Measurements from ENCODE around the gene PDE6B. TPM values are rescaled to one million over a fixed set of nuclear protein-coding genes. Genes with fewer than 3 reads are reported as not detected.

The PDE6B gene
- total and polyA plus RNA-seq, 12 donors = 0.73 to 6.2 (median 3.6) TPM

DNA sequence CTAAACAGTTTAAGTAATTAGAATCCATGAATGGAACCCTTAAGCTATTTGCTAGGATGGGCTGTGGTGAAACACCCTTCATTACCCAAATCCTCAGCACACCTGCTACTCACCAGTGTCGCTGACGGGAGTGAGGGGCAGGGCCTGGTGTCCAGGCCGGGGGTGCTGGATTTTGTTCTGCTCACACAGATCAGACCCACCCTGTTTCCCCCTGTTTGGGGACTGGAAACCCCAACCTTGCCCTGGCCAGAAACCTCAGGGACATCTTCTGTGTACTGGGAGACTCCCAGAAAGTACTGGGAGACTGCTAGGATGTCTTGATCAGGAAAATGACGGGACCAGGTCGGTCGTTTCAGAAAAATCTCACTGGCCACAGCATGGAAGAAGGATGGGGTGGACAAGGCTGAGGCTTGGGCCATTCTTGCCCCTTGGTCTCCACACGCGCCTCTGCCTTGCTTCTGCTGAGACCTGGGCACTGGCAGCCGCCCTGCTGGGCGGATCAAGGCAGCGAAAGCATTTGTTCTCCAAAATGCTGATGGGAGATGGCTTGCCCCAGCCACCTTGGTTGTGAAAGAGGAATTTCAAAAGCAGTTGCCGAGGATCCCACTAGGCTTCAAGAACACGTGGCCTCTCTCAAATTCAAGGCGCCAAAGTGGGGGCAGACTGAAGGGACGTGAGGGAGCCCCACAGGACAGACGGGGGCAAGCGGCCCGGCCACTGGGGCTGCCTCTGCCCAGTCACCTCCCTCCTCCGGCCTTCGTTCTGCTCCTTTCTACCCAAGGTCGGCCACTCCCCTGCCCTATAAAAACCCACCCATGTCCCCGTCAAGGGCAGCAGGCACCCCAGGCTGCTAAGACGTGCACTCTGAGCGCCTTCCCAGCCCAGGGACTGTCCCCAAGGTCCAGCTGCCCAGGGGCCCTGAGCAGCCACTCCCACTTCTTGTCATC, 23.5 kb upstream of the PDE6B start:
- H3K27ac ChIP-seq = no peak overlapping the region
- 81 to 82% methylated on average over 24 of the region's 24 CpGs for WGBS, 2 donors
- no peak for ATAC-seq
- no peaks in the 10 kb centered on the region for H3K36me3 ChIP-seq
- no peaks in the 10 kb centered on the region for H3K4me1 ChIP-seq
- peaks cover 0 to 47% (median 27%) of the 10 kb centered on the region in 7 donors for H3K27me3 ChIP-seq
- H3K4me3 ChIP-seq = no peak overlapping the region
- TF ChIP-seq, protein P1, sequence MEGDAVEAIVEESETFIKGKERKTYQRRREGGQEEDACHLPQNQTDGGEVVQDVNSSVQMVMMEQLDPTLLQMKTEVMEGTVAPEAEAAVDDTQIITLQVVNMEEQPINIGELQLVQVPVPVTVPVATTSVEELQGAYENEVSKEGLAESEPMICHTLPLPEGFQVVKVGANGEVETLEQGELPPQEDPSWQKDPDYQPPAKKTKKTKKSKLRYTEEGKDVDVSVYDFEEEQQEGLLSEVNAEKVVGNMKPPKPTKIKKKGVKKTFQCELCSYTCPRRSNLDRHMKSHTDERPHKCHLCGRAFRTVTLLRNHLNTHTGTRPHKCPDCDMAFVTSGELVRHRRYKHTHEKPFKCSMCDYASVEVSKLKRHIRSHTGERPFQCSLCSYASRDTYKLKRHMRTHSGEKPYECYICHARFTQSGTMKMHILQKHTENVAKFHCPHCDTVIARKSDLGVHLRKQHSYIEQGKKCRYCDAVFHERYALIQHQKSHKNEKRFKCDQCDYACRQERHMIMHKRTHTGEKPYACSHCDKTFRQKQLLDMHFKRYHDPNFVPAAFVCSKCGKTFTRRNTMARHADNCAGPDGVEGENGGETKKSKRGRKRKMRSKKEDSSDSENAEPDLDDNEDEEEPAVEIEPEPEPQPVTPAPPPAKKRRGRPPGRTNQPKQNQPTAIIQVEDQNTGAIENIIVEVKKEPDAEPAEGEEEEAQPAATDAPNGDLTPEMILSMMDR (IDR thresholded peaks at IDR 0.05) = no peak
- no peak for DNase-seq
- H3K9me3 ChIP-seq = no peaks in the 10 kb centered on the region
- intact Hi-C loops (cut with DNase I) = no loop called here

DNA sequence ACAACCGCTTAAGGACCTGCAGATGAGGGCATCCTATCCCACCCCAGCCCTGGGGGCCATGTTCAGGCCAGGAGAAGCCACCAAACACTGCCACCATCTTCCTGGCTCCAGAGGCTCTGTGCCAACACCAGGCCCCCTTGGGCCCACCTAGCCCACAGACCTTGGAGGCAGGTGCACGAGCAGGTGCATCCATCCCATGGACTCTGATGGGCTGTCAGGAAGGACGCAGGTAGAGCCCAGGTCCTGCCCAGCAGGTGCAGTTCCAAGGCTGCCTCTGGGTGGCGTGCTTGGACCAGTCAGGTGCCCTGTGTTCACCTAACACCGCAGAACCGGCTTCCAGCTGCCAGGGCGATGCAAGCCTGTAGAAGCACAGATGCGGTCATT, 22.8 kb upstream of the PDE6B start:
- Histone ChIP-seq H3K4me3 (no peak overlapping the region), H3K4me1 (no peaks in the 10 kb centered on the region), H3K27ac (no peak overlapping the region), H3K27me3 (peaks cover 0 to 50% (median 27%) of the 10 kb centered on the region in 7 donors), H3K36me3 (no peaks in the 10 kb centered on the region), H3K9me3 (no peaks in the 10 kb centered on the region)
- TF ChIP-seq, protein P1 (IDR thresholded peaks at IDR 0.05) = peak in 4 of 9 donors; percentile 25 to 50 (median 30)
- intact Hi-C loops (cut with DNase I) = no loop called here
- DNase-seq = peak in 1 of 2 donors; percentile 32
- ATAC-seq = no peak
- 17 to 22% methylated on average over 8 of the region's 8 CpGs for WGBS, 2 donors

DNA sequence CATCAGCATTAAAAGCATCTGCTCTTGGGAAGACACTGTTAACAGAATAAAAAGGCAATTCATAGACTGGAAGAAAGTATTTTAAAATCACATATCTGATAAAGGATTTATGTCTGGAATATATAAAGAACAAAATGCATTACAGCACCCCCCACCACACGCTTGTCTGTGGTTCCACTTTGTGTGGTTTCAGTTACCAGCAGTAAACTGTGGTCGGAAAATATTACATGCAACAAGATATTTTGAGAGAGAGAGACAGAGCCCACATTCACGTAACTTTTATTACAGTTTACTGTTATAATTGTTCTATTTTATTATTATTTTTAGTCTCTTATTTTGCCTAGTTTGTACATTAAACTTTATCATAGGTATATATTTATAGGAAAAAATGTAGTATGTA, 21.2 kb upstream of the PDE6B start:
- ATAC-seq (no peak), DNase-seq (no peak)
- TF ChIP-seq, protein P1 (IDR thresholded peaks at IDR 0.05) = no peak
- peaks cover 0 to 44% (median 24%) of the 10 kb centered on the region in 7 donors for H3K27me3 ChIP-seq
- 68 to 79% methylated on average over 3 of the region's 3 CpGs for WGBS, 2 donors
- intact Hi-C loops (cut with DNase I) = no loop called here
- H3K4me1 ChIP-seq = no peaks in the 10 kb centered on the region
- no peaks in the 10 kb centered on the region for H3K36me3 ChIP-seq
- H3K27ac ChIP-seq = no peak overlapping the region
- H3K4me3 ChIP-seq = no peak overlapping the region
- peaks cover 0 to 4% (median 0%) of the 10 kb centered on the region in 11 donors for H3K9me3 ChIP-seq

DNA sequence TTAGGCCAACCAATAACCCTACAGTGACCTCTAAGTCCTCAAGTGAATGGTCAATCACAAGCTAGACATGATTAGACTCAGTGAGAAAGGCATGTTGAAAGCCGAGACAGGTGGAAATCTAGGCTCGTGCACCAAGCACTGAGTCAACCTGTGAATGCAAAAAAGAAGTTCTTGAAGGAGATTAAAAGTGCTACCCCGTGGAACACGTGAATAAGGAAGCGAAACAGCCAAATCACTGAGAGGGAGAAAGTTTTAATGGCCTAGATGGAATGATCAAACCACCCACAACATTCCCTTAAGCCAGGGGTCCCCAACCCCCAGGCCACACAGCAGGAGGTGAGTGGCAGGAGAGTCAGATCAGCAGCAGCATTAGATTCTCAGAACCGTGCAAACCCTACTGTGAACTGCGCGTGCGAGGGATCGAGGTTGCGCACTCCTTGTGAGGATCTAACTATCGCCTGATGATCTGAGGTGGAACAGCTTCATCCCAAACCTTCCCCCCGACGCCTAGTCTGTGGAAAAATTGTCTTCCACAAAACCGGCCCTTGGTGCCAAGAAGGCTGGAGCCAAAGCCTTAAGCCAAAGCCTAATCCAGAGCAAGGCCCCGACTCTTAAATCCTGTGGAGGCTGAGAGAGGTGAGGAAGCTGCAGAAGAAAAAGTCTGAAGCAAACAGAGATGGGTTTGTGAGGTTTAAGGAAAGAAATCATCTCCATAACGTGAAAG, 19.5 kb upstream of the PDE6B start:
- intact Hi-C loops (cut with DNase I) = no loop called here
- DNase-seq (no peak), ATAC-seq (no peak)
- TF ChIP-seq, protein P1 (IDR thresholded peaks at IDR 0.05) = no peak
- Histone ChIP-seq H3K4me1 (no peaks in the 10 kb centered on the region), H3K27me3 (peaks cover 0 to 29% (median 18%) of the 10 kb centered on the region in 7 donors), H3K9me3 (peaks cover 0 to 12% (median 0%) of the 10 kb centered on the region in 11 donors), H3K36me3 (no peaks in the 10 kb centered on the region), H3K27ac (no peak overlapping the region), H3K4me3 (no peak overlapping the region)
- 82 to 84% methylated on average over 17 of the region's 17 CpGs for WGBS, 2 donors

Data from heart right ventricle (tissue), 16 donors.